ENCODE results near the gene FBXO38.

The FBXO38 gene

DNA sequence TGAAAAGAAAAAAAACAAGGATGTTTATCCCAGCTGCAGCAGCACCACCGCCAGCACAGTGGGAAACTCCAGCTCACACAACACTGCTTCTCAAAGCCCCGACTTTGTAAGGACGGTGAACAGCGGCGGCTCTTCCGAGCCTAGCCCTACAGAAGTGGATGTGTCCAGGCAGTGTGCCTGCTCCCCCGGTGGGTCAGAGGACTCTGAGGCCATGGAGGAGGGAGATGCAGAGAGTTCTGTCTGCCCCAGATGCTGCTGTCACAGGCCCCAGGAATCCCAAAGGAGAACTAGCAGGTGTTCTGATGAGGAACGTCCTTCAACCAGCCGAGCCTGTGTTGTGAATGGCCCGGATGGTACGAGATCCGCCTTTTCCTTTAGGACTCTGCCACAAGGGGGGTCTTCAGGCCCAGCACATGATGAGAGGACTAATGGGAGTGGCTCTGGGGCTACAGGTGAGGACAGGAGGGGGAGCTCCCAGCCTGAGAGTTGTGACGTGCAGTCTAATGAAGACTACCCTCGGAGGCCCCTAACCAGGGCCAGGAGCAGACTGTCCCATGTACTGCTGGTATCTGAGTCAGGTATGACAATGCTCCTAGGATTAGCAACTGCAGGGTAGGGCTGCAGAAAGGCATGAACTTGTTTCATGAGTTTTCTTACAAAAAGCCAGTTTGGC lies 43.7 kb downstream of the FBXO38 start:
- H3K79me2 ChIP-seq (ENCODE audit: insufficient read depth, low read length) = no peaks in the 10 kb centered on the region
- no peak overlapping the region for H3K4me2 ChIP-seq (ENCODE audit: low read depth, low read length, poor library complexity, severe bottlenecking)
- no peaks in the 10 kb centered on the region for H3F3A ChIP-seq (ENCODE audit: low read depth)
- no peaks in the 10 kb centered on the region for H3K9me2 ChIP-seq (replicated peaks; ENCODE audit: low read depth, low read length)
- H4K20me1 ChIP-seq (ENCODE audit: insufficient read depth, low read length, poor library complexity, severe bottlenecking) = no peaks in the 10 kb centered on the region
- no peak overlapping the region for H3K4me3 ChIP-seq (ENCODE audit: low read length, poor library complexity, severe bottlenecking)
- peaks cover 62% of the 10 kb centered on the region for H3K36me3 ChIP-seq (ENCODE audit: insufficient read depth, low read length)
- no peaks in the 10 kb centered on the region for H3K27me3 ChIP-seq (ENCODE audit: insufficient read depth, low read length, poor library complexity, severe bottlenecking)
- no peak overlapping the region for H2AFZ ChIP-seq (ENCODE audit: low read length)
- H3K9ac ChIP-seq (ENCODE audit: low read depth, low read length, poor library complexity, severe bottlenecking) = no peak overlapping the region
- no peaks in the 10 kb centered on the region for H3K4me1 ChIP-seq (ENCODE audit: insufficient read depth, low read length, poor library complexity, severe bottlenecking)
- TF ChIP-seq EZH2phosphoT487 (IDR thresholded peaks at IDR 0.05; ENCODE audit: borderline replicate concordance) = no peak
- TF ChIP-seq, protein P1, sequence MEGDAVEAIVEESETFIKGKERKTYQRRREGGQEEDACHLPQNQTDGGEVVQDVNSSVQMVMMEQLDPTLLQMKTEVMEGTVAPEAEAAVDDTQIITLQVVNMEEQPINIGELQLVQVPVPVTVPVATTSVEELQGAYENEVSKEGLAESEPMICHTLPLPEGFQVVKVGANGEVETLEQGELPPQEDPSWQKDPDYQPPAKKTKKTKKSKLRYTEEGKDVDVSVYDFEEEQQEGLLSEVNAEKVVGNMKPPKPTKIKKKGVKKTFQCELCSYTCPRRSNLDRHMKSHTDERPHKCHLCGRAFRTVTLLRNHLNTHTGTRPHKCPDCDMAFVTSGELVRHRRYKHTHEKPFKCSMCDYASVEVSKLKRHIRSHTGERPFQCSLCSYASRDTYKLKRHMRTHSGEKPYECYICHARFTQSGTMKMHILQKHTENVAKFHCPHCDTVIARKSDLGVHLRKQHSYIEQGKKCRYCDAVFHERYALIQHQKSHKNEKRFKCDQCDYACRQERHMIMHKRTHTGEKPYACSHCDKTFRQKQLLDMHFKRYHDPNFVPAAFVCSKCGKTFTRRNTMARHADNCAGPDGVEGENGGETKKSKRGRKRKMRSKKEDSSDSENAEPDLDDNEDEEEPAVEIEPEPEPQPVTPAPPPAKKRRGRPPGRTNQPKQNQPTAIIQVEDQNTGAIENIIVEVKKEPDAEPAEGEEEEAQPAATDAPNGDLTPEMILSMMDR (conservative IDR thresholded peaks at IDR 0.05; ENCODE audit: low read length) = no peak
- no peaks in the 10 kb centered on the region for H3K9me3 ChIP-seq (ENCODE audit: insufficient read depth, low read depth, low read length)

DNA sequence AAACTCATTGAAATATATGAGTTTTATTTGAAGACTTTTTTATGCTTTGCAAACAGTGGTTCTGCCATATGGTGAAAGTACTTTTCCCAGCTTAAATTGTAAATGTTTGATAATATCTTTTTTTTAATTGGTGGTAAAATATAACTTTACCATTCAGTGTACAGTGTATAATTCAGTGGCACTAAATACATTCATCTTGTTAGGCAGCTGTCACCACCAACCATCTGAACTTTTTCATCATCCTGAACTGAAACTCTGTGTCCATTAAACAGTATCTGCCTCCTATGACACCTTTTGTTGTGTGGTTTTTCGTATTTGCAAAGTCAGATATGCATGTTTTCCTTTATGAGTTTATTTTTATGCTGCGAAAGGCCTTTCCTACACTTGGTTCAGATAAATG lies 45.1 kb downstream of the FBXO38 start:
- Histone ChIP-seq H3K9me3 (ENCODE audit: insufficient read depth, low read depth, low read length) (no peaks in the 10 kb centered on the region), H2AFZ (ENCODE audit: low read length) (no peak overlapping the region), H3K9me2 (replicated peaks; ENCODE audit: low read depth, low read length) (no peaks in the 10 kb centered on the region), H3F3A (ENCODE audit: low read depth) (no peaks in the 10 kb centered on the region), H3K79me2 (ENCODE audit: insufficient read depth, low read length) (no peaks in the 10 kb centered on the region), H4K20me1 (ENCODE audit: insufficient read depth, low read length, poor library complexity, severe bottlenecking) (no peaks in the 10 kb centered on the region), H3K4me3 (ENCODE audit: low read length, poor library complexity, severe bottlenecking) (no peak overlapping the region), H3K36me3 (ENCODE audit: insufficient read depth, low read length) (peaks cover 59% of the 10 kb centered on the region), H3K9ac (ENCODE audit: low read depth, low read length, poor library complexity, severe bottlenecking) (no peak overlapping the region), H3K4me1 (ENCODE audit: insufficient read depth, low read length, poor library complexity, severe bottlenecking) (no peaks in the 10 kb centered on the region), H3K4me2 (ENCODE audit: low read depth, low read length, poor library complexity, severe bottlenecking) (no peak overlapping the region), H3K27me3 (ENCODE audit: insufficient read depth, low read length, poor library complexity, severe bottlenecking) (no peaks in the 10 kb centered on the region)
- TF ChIP-seq EZH2phosphoT487 (IDR thresholded peaks at IDR 0.05; ENCODE audit: borderline replicate concordance) = no peak
- TF ChIP-seq, protein P1 (conservative IDR thresholded peaks at IDR 0.05; ENCODE audit: low read length) = no peak

DNA sequence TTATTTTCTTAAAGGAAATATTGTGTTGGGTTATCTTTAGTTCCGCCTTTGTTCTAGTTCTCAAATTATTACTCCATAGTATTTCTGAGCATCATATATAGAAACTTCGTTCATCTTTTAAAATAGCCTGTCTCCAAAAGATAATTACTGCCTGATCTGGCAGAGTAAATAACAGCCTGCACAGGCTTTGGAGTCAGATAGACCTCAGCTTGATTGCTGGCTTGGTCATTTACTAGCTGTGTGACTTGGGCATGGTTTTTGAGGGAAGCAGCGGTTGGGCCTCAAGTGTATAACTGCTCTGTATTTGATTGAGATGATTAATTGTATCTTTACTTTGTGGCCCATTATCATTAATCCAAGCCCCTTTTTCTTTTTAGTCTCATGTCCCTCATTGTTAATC lies 50.1 kb downstream of the FBXO38 start:
- H3K36me3 ChIP-seq (ENCODE audit: insufficient read depth, low read length) = peaks cover 46% of the 10 kb centered on the region; the same call in 1 of the 2 replicates
- no peaks in the 10 kb centered on the region for H3K79me2 ChIP-seq (ENCODE audit: insufficient read depth, low read length)
- H4K20me1 ChIP-seq (ENCODE audit: insufficient read depth, low read length, poor library complexity, severe bottlenecking) = no peaks in the 10 kb centered on the region
- no peak for TF ChIP-seq EZH2phosphoT487 (IDR thresholded peaks at IDR 0.05; ENCODE audit: borderline replicate concordance)
- TF ChIP-seq, protein P1 (conservative IDR thresholded peaks at IDR 0.05; ENCODE audit: low read length) = no peak
- no peak overlapping the region for H2AFZ ChIP-seq (ENCODE audit: low read length)
- no peaks in the 10 kb centered on the region for H3K4me1 ChIP-seq (ENCODE audit: insufficient read depth, low read length, poor library complexity, severe bottlenecking)
- no peaks in the 10 kb centered on the region for H3K27me3 ChIP-seq (ENCODE audit: insufficient read depth, low read length, poor library complexity, severe bottlenecking)
- no peak overlapping the region for H3K4me2 ChIP-seq (ENCODE audit: low read depth, low read length, poor library complexity, severe bottlenecking)
- no peaks in the 10 kb centered on the region for H3F3A ChIP-seq (ENCODE audit: low read depth)
- no peak overlapping the region for H3K9ac ChIP-seq (ENCODE audit: low read depth, low read length, poor library complexity, severe bottlenecking)
- no peak overlapping the region for H3K4me3 ChIP-seq (ENCODE audit: low read length, poor library complexity, severe bottlenecking)
- H3K9me2 ChIP-seq (replicated peaks; ENCODE audit: low read depth, low read length) = no peaks in the 10 kb centered on the region
- no peaks in the 10 kb centered on the region for H3K9me3 ChIP-seq (ENCODE audit: insufficient read depth, low read depth, low read length)
